ENCODE measurements around the gene TWF1. TPM values are rescaled to one million over a fixed set of nuclear protein-coding genes. Genes with fewer than 3 reads are reported as not detected.
A peak's percentile ranks its signal among the peaks of the same experiment; 100 is the strongest.
"Not testable (repeated sequence)": the region's sequence is repeated elsewhere in the genome, so short reads cannot be mapped to it uniquely, and the experiment has no call there.

TWF1 gene
- total RNA-seq, 1 donor from 2014 or later = 67.2 TPM

GRCh38 chr12:43760396-43760795 is 45.7 kb downstream of the TWF1 start:
- Histone ChIP-seq H3K27me3 (no peaks in the 10 kb centered on the region), H3K4me3 (peak overlapping the region; percentile 28 to 78), H3K4me1 (peaks cover 4 to 21% of the 10 kb centered on the region in 2 donors), H3K36me3 (no peaks in the 10 kb centered on the region), H3K9me3 (no peaks in the 10 kb centered on the region), H3K27ac (no peak overlapping the region)
- intact Hi-C loops (cut with DNase I) = no loop called here
- TF ChIP-seq CTCF (IDR thresholded peaks at IDR 0.05) = no peak
- no peak for DNase-seq (ENCODE audit: low spot score in 2 of 2)

- intact Hi-C loops (cut with DNase I) = loop anchor here (1.0 to 5.0 kb wide), 4 partner anchors 47 to 1520 kb away; partner anchors contain the start of genes PPHLN1, TMEM117, TWF1 and YAF2
- Histone ChIP-seq H3K4me1 (peaks cover 4 to 21% of the 10 kb centered on the region in 2 donors), H3K36me3 (peaks cover 0 to 12% of the 10 kb centered on the region in 2 donors), H3K4me3 (peak within 1 kb of the TSS; percentile 53 to 78), H3K27ac (peak within 1 kb of the TSS; percentile 75 to 88), H3K9me3 (no peaks in the 10 kb centered on the region), H3K27me3 (no peaks in the 10 kb centered on the region)
- peak; percentile 85 to 98 for DNase-seq (ENCODE audit: low spot score in 2 of 2)
- peak; percentile 38 to 50 (median 46) for TF ChIP-seq CTCF (IDR thresholded peaks at IDR 0.05)
Measured at GRCh38 chr12:43758728-43759563, 47.2 kb downstream of the TWF1 start, which contains the start of the genes IRAK4 and PUS7L. Gene IRAK4 (plus strand): TSS chr12:43758951. CDS start chr12:43768112, 9,161 bp downstream. Gene PUS7L (minus strand): TSS chr12:43758790. CDS start chr12:43755245, 3,545 bp downstream.

GRCh38 chr12:43758247-43758727 is 47.8 kb downstream of the TWF1 start:
- Histone ChIP-seq H3K27ac (peak overlapping the region; percentile 75 to 88), H3K9me3 (no peaks in the 10 kb centered on the region), H3K36me3 (peaks cover 0 to 12% of the 10 kb centered on the region in 2 donors), H3K4me1 (peaks cover 4 to 21% of the 10 kb centered on the region in 2 donors), H3K4me3 (peak overlapping the region; percentile 53 to 78), H3K27me3 (no peaks in the 10 kb centered on the region)
- intact Hi-C loops (cut with DNase I) = loop anchor here (1.0 to 5.0 kb wide), 4 partner anchors 48 to 1519 kb away; partner anchors contain the start of genes PPHLN1, TMEM117, TWF1 and YAF2
- DNase-seq (ENCODE audit: low spot score in 2 of 2) = no peak
- no peak for TF ChIP-seq CTCF (IDR thresholded peaks at IDR 0.05)

DNA sequence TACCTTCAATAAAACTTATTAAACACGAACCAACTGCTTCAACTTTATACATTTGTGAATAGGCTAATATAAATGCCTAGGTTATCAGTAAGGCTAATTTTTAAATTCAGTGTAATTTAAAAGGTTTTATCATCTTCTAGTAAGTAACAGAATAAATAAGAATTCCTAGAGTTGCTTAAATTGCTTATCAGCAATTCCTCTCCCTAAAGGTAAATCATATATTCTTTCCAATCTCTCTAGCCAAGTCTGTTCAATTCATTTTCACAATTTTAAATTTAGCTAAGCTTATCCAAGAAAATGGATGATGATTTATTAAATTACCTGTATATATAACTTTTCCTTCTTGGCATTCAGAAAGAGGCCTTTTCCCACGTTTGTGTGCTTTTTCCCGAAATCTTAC is 52.1 kb downstream of the TWF1 start:
- no peak for DNase-seq (ENCODE audit: low spot score in 2 of 2)
- Histone ChIP-seq H3K27ac (no peak overlapping the region), H3K4me1 (peaks cover 0 to 3% of the 10 kb centered on the region in 2 donors), H3K27me3 (no peaks in the 10 kb centered on the region), H3K36me3 (peaks cover 0 to 17% of the 10 kb centered on the region in 2 donors), H3K9me3 (peaks cover 0 to 4% of the 10 kb centered on the region in 2 donors), H3K4me3 (no peak overlapping the region)
- intact Hi-C loops (cut with DNase I) = no loop called here
- TF ChIP-seq CTCF (IDR thresholded peaks at IDR 0.05) = no peak

DNA sequence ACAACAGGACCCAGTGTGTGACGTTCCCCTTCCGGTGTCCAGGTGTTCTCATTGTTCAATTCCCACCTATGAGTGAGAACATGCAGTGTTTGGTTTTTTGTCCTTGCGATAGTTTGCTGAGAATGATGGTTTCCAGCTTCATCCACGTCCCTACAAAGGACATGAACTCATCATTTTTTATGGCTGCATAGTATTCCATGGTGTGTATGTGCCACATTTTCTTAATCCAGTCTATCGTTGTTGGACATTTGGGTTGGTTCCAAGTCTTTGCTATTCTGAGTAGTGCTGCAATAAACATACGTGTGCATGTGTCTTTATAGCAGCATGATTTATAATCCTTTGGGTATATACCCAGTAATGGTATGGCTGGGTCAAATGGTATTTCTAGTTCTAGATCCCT is 54.8 kb downstream of the TWF1 start:
- intact Hi-C loops (cut with DNase I) = not testable (repeated sequence)

DNA sequence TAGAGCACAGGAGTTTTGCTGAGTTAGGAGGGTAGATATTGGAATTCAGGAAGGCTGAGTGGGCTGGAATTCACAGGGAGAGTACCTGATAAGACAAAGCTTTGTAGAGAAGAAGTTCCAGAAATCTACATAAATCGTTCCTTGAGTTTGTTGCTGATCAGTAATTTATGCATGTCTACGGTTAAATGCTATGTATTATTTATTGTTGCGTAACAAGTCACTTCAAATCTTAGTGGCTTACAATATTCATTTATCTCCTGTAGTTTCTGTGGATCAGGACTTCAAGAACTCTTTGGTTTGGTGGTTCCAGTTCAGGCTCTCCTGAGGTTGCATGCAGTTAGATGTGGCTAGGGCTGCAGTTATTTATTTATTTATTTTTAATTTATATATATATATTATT is 55.3 kb downstream of the TWF1 start:
- DNase-seq (ENCODE audit: low spot score in 2 of 2) = no peak
- H3K27ac ChIP-seq = no peak overlapping the region
- H3K4me3 ChIP-seq = no peak overlapping the region
- H3K27me3 ChIP-seq = no peaks in the 10 kb centered on the region
- TF ChIP-seq CTCF (IDR thresholded peaks at IDR 0.05) = no peak
- peaks cover 0 to 4% of the 10 kb centered on the region in 2 donors for H3K9me3 ChIP-seq
- H3K4me1 ChIP-seq = no peaks in the 10 kb centered on the region
- intact Hi-C loops (cut with DNase I) = no loop called here
- H3K36me3 ChIP-seq = peaks cover 0 to 17% of the 10 kb centered on the region in 2 donors

More for the DNA sequence above, 54.8 kb downstream of the TWF1 start:
- peaks cover 0 to 17% of the 10 kb centered on the region in 2 donors for H3K36me3 ChIP-seq
- not testable (repeated sequence) for H3K4me3 ChIP-seq; DNase-seq (ENCODE audit: low spot score in 2 of 2); H3K27ac ChIP-seq; H3K9me3 ChIP-seq; H3K27me3 ChIP-seq; H3K4me1 ChIP-seq
